ENCODE measurements around the gene KRTAP3-2. TPM values are rescaled to one million over a fixed set of nuclear protein-coding genes. Genes with fewer than 3 reads are reported as not detected.

KRTAP3-2 gene
- total RNA-seq, 4 donors from 2014 or later = not detected

DNA sequence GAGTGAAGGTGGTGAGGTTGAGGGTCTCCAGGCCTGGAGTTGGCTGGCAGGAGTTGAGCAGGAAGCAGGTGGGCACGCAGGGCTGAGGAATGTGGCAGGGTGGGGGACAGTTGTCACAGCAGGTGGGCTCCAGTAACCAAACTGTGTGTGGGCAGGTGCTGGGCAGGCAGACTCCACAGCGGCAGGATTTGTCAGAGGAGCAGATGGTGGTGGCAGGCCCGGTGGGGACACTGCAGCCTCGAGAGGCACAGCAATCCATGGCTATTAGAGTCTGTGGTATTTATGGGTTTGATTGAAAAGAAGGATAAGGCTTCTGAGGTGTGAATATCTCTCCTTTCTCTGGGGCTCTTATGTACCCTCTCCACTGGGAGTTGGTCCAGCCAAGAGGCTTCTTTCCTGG, 5.9 kb downstream of the KRTAP3-2 start, which contains the start of gene KRTAP3-3:
TSS of gene KRTAP3-3 (minus strand) at position 326 of the 400 bp plus-strand sequence. CDS start at position 259, 67 bp downstream.
- DNase-seq (ENCODE audit: extremely low spot score) = no peak
- intact Hi-C loops (cut with DNase I) = no loop called here
- H3K36me3 ChIP-seq = no peaks in the 10 kb centered on the region
- WGBS = 40% methylated on average over 4 of the region's 4 CpGs
- H3K9me3 ChIP-seq = no peaks in the 10 kb centered on the region
- no peak within 1 kb of the TSS for H3K4me3 ChIP-seq
- no peaks in the 10 kb centered on the region for H3K4me1 ChIP-seq
- TF ChIP-seq POLR2AphosphoS5 (IDR thresholded peaks at IDR 0.05) (no peak), POLR2A (IDR thresholded peaks at IDR 0.05; ENCODE audit: low read depth) (no peak), EP300 (IDR thresholded peaks at IDR 0.05) (no peak)
- TF ChIP-seq, protein P1, sequence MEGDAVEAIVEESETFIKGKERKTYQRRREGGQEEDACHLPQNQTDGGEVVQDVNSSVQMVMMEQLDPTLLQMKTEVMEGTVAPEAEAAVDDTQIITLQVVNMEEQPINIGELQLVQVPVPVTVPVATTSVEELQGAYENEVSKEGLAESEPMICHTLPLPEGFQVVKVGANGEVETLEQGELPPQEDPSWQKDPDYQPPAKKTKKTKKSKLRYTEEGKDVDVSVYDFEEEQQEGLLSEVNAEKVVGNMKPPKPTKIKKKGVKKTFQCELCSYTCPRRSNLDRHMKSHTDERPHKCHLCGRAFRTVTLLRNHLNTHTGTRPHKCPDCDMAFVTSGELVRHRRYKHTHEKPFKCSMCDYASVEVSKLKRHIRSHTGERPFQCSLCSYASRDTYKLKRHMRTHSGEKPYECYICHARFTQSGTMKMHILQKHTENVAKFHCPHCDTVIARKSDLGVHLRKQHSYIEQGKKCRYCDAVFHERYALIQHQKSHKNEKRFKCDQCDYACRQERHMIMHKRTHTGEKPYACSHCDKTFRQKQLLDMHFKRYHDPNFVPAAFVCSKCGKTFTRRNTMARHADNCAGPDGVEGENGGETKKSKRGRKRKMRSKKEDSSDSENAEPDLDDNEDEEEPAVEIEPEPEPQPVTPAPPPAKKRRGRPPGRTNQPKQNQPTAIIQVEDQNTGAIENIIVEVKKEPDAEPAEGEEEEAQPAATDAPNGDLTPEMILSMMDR (IDR thresholded peaks at IDR 0.05) = no peak
- H3K27me3 ChIP-seq = peaks cover 0 to 5% (median 2%) of the 10 kb centered on the region in 4 donors
- no peak within 1 kb of the TSS for H3K27ac ChIP-seq (replicated peaks in 1 of 4)

DNA sequence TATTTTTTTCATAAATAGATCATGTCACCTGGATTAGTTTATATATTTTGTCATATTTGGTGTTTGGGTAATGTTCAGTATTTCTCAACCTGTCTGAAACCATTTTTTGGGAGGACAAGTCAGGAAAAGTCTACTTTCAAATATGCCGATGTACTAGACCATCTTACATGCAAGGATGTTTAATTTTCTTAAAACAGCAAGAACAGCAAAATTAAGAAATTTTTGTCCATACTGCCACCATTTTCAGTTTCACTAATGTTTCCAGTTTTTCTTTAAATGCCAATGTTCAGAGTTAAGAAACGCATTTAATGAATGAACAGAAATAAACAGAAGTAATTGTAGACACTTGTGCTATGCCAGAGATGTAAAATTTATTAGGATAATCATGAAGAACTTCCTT, 6.6 kb downstream of the KRTAP3-2 start:
- intact Hi-C loops (cut with DNase I) = no loop called here
- TF ChIP-seq POLR2A (IDR thresholded peaks at IDR 0.05; ENCODE audit: low read depth) (no peak), EP300 (IDR thresholded peaks at IDR 0.05) (no peak), POLR2AphosphoS5 (IDR thresholded peaks at IDR 0.05) (no peak)
- TF ChIP-seq, protein P1 (IDR thresholded peaks at IDR 0.05) = no peak
- 96% methylated on average over 2 of the region's 2 CpGs for WGBS
- Histone ChIP-seq H3K36me3 (no peaks in the 10 kb centered on the region), H3K4me3 (no peak overlapping the region), H3K9me3 (no peaks in the 10 kb centered on the region), H3K4me1 (no peaks in the 10 kb centered on the region), H3K27me3 (peaks cover 0 to 5% (median 2%) of the 10 kb centered on the region in 4 donors), H3K27ac (replicated peaks in 1 of 4) (no peak overlapping the region)
- DNase-seq (ENCODE audit: extremely low spot score) = no peak

DNA sequence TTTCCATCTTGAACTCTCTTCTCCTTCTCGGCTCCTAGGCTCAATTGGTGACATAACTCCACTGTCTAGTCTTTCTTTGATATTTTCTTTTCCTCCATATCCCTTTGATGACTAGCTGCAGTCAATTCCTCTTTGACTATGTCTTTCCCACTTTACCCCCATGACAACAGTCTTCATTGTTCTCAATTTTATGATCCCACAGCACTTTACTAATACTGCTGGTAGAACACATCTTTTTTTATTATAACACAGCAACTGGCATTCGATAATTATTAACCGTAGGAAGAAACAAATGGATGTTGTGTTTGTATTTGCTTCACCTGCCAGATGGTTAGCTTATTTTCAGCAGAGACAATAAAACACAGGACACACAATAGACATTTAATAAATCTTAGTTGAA, 7.0 kb downstream of the KRTAP3-2 start:
- Histone ChIP-seq H3K4me3 (no peak overlapping the region), H3K36me3 (no peaks in the 10 kb centered on the region), H3K27me3 (peaks cover 0 to 8% (median 2%) of the 10 kb centered on the region in 4 donors), H3K9me3 (no peaks in the 10 kb centered on the region), H3K4me1 (no peaks in the 10 kb centered on the region), H3K27ac (replicated peaks in 1 of 4) (no peak overlapping the region)
- DNase-seq (ENCODE audit: extremely low spot score) = no peak
- TF ChIP-seq POLR2AphosphoS5 (IDR thresholded peaks at IDR 0.05) (no peak), EP300 (IDR thresholded peaks at IDR 0.05) (no peak), POLR2A (IDR thresholded peaks at IDR 0.05; ENCODE audit: low read depth) (no peak)
- TF ChIP-seq, protein P1 (IDR thresholded peaks at IDR 0.05) = no peak
- intact Hi-C loops (cut with DNase I) = no loop called here
- WGBS = 84% methylated on average over 3 of the region's 3 CpGs

DNA sequence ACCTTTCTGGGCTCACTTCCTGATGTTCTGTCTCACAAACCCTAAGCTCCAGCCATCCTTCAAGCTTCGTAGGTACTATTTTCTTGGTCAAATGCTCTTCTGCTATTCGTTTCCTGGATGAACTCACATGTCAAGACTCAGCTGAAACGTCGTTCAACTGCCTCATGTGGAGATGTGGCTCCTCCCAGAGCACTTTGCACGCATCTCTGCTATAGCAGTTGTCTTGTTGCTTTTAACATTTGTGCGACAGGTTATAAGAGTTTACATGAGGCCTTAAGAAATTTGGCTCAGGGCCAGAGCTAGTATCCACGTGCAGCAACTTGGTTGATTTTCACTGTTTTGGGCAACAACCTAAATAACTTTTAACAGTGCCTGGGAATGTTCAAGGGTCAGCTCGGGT, 12.8 kb downstream of the KRTAP3-2 start:
- no peak overlapping the region for H3K27ac ChIP-seq (replicated peaks in 1 of 4)
- H3K27me3 ChIP-seq = peaks cover 0 to 4% (median 2%) of the 10 kb centered on the region in 4 donors
- intact Hi-C loops (cut with DNase I) = no loop called here
- no peaks in the 10 kb centered on the region for H3K9me3 ChIP-seq
- WGBS = 68% methylated on average over 8 of the region's 8 CpGs
- H3K4me1 ChIP-seq = no peaks in the 10 kb centered on the region
- no peak overlapping the region for H3K4me3 ChIP-seq
- TF ChIP-seq POLR2AphosphoS5 (IDR thresholded peaks at IDR 0.05) = no peak
- TF ChIP-seq, protein P1 (IDR thresholded peaks at IDR 0.05) = no peak
- TF ChIP-seq EP300 (IDR thresholded peaks at IDR 0.05) = no peak
- no peak for TF ChIP-seq POLR2A (IDR thresholded peaks at IDR 0.05; ENCODE audit: low read depth)
- no peak for DNase-seq (ENCODE audit: extremely low spot score)
- H3K36me3 ChIP-seq = no peaks in the 10 kb centered on the region

DNA sequence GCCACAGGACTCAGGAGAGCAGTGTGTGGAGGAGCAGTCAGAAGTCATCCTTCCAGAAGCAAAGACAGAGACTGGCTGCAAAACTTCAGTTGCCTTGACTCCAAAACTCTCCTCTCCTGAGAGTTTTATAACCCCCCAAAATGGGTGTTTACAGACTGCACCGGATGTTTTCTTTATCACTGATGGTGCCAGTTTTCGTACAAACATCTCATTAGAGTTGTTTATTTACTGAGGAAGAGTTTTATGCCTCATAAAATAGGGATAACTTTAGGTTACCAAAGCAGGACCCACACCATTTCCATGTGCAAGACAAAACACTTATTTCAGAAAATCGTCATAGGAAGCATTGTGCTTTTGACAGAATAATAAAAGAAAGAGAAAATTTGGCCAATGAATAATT, 15.5 kb downstream of the KRTAP3-2 start, which contains the start of gene KRT40:
TSS of gene KRT40 (minus strand) at position 101 of the 400 bp plus-strand sequence. CDS start at position 48, 53 bp downstream.
- H3K27ac ChIP-seq (replicated peaks in 1 of 4) = no peak within 1 kb of the TSS
- no peaks in the 10 kb centered on the region for H3K36me3 ChIP-seq
- peaks cover 6 to 10% (median 8%) of the 10 kb centered on the region in 4 donors for H3K4me1 ChIP-seq
- intact Hi-C loops (cut with DNase I) = no loop called here
- no peak for TF ChIP-seq EP300 (IDR thresholded peaks at IDR 0.05)
- TF ChIP-seq, protein P1 (IDR thresholded peaks at IDR 0.05) = no peak
- no peak for TF ChIP-seq POLR2A (IDR thresholded peaks at IDR 0.05; ENCODE audit: low read depth)
- no peak for TF ChIP-seq POLR2AphosphoS5 (IDR thresholded peaks at IDR 0.05)
- no peak within 1 kb of the TSS for H3K4me3 ChIP-seq
- H3K9me3 ChIP-seq = no peaks in the 10 kb centered on the region
- WGBS = 71% methylated on average over 3 of the region's 3 CpGs
- peaks cover 0 to 4% (median 0%) of the 10 kb centered on the region in 4 donors for H3K27me3 ChIP-seq
- DNase-seq (ENCODE audit: extremely low spot score) = no peak

All from esophagus muscularis mucosa (tissue), 4 donors.